HL-60/S4 treated with phorbol 12-myristate 13-acetate at 8.2 ng/mL for 4 days and 3 days (cell line): Measurements from ENCODE around the gene CUL7.
"Not testable (repeated sequence)": the region's sequence is repeated elsewhere in the genome, so short reads cannot be mapped to it uniquely, and the experiment has no call there.

Experiments used
- in situ Hi-C: fragments of 300-500 bp; cut with MboI; formaldehyde crosslinking; loops from 2 replicates; pipeline ENCODE4 v1.15.0; 2022; ENCODE audit warnings: low sequenced_read_pairs

Gene CUL7

DNA sequence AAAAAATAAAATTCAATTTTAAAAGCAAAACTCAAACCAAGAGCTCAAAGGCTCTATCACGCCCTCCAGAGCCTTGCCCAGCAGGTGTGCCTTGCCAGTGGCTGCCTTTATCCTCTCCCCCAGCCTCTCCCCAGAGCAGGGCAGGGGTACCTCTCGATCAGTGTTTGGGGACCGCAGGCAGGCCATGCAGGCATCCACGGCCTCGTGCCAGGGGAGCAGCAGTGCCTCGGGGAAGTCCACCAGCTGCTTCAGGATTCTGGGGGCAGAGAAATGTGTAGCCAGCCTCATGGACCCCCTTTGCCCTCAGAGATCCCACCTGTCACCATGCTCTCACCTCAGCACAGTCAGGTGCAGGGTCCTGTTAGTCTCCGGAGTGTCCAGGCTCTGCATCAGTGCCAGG is 5.7 kb downstream of the CUL7 start:
- in situ Hi-C loops: no loop called here

DNA sequence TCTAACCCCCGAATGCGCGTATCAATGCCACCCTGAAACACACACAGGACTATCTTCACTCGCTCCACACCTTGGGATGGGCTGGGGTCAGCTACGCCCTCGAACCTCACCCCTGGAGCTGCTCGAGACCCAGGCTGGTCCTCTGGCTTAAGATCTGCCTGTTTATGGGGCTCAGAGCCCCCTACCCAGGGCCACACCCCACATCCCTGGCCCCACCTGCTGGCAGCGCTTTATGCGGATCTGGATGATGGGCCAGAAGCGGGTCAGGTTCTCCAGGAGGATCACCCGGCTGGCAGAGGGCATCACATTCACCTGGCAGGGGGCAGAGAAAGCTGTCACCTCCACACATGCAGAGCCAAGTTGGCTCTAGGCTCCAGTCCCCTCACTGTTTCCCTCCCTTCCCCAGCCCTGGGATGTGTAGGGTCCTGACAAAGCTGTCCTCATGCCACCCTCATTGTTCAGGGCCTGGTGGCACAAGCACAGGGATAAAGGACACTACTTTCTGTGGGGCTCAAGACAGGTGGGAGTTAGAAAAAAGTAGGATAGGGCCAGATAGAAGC is 8.2 kb downstream of the CUL7 start:
- in situ Hi-C loops: no loop called here

DNA sequence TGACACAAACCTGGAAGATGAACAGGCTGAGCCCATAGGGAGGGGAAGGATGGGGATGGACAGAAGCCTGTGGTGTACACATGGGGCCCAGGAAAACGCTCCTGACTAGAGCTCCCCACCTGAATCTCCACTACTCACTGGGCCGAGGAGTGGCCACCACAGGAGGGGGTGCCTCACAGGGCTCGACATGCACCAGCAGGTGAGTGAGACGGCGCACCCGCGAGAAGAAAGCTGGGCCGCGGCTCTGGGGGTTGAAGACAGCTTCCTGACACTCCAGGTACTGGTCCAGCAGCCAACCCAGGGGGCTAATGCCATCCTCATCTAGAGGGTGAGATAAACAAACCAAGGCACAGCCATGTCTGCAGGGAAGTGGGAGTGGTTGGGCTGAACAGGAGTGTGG is 10.3 kb downstream of the CUL7 start:
- in situ Hi-C loops: no loop called here

DNA sequence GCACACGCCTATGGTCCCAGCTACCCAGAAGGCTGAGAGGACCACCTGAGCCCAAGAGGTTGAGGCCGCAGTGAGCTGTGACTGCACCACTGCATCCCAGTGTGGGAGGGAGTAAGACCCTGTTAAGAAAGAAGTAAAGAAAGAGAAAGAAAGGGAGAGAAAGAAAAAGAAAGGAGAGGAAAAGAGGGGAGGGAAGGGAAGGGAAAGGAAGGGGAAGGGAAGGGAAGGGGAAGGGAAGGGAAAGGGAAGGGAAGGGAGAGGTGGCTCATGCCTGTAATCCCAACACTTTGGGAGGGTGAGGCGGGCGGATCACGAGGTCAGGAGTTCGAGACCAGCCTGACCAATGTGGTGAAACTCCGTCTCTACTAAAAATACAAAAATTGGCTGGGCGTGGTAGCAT is 12.2 kb downstream of the CUL7 start:
- in situ Hi-C loops: not testable (repeated sequence)

DNA sequence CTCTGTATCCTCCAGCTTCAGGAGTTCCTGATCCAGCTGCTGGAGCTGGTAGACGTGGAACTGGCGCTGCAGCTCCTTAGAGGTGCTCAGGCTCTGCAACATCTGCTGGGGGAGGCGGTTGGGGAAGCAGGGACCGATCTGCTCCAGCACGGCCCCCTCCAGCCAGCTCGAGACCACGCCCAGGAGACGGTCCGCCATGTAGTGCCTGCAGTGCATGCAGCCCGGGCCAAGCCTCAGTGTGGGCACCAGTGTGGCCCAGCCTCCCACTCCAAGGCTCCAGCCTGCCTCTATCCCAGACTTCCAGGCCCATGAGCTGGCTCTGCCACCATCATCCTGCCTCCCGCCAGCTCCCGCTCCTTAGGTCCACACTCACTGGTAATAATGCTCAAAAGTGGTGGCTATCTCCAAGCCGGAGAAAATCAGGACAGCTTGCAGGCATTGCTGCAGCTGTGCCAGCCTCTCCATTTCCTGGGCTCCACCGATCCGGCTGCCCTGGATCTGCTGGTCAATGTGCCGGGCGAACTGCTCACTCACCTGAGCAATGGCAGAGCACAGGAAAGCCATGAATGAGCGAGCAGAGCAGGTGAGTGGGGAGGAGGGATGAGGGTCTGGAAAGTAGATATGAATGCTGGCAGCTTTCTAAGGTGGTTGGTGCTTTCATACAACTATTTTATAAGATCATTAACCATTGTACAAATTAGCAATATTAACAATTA is 13.0 kb downstream of the CUL7 start:
- in situ Hi-C loops: no loop called here

DNA sequence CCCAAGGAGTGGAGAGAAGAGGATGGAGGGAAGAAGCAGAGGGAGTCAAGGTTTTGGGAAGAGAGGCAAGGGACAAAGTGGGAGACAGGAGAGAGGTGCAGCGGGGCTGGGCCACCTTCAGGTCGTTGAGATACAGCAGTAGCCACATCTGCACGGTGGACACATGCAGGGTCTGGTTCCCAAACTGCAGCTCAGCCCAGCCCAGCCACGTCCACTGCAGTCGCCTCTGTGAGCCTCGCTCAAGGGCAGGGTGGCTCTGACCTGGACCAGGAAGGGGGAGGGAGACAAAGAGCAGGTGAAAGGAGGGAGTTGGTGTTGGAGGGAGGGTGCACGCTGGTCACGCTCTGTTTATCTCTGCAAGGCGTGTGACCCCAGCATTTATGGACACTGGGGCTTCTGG is 14.9 kb downstream of the CUL7 start:
- in situ Hi-C loops: no loop called here

DNA sequence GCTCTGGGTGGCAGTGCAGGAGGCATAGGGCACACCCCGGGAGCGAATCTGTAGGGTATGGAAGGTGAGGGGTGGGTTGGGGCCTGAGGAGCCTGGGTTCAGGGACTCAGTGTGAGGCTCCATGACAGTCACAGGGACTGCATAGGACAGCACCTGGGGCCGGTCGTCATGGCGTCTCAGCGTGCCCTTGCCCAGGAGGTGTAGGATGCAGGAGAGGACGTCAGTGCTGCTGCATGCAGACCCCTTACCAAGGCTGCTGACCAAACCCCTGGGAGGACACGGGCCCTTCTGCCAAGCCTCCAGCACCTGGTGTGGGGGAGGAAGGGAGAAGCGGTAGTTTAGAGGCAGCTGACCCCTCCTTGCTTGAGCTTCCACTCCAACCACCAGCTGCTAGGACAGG is 15.9 kb downstream of the CUL7 start:
- in situ Hi-C loops: no loop called here

DNA sequence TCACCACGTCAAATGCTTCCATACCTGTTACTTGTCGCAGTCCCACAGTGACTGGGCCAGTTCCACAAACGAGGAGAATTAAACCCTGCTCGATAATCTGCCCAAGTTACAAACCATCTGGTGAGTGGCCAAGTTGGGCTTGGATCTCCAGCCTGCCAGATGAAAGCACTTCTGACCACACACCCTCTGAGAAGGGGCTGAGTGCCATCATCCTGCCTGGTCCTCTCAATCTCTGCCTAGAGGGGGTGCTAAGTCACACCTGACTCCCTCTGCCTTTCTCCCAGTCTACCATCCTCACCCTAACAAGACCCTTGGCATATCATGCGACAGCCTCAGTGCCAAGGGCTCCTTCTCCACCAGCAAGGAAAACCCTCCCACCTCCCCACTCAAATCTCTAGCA is 16.5 kb downstream of the CUL7 start:
- in situ Hi-C loops: no loop called here

DNA sequence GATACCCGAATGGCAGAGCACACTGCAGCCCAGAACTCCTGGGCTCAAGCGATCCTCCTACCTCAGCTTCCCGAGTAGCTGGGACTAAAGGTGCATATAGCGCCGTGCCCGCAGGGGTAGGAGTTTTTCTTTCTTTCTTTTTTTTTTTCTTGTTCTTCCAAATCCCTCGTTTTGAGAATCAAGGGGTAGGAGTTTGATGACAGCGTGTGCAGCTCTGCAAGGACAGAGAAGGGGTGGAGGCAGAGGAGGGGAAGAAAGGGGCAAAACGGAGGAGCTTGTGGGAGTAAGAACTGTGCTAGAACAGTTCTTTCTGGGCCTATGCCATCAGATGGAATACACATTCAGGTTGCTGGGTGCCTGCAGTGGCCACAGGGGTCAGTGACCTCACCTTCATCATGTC is 16.9 kb downstream of the CUL7 start:
- in situ Hi-C loops: no loop called here

DNA sequence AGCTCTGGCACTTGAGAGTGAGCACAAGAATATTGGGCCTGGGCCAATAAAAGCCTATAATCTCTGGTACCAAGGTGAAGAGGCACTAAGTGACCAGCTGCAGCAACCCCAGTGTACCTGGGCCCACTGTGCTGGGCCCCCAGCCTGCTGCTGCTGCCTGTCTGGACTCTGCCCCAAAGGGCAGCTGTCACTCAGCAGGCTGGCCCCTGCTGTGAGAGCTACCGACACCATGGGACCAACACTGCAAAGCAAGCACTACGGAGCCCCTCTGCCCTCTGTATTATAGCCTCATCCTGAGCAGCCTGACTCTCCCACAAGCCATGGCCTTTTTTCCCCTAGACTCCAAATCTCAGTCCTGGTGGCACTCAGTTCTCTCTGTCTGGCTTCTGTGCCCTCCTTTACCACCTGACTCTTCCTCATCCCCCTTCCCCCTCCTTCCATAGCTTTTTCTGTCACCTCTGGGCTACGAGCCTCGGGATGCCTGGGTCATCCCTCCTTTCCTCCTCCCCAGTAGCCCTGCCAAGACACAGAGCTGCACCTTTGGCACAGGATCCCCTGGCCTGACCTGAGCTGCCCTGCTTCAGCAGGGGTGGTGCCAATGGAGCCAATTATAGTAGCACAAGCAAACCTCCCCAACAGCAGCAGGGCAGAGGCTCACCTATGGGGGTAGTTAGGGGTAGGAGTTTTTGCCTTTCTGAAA is 18.0 kb downstream of the CUL7 start:
- in situ Hi-C loops: no loop called here

DNA sequence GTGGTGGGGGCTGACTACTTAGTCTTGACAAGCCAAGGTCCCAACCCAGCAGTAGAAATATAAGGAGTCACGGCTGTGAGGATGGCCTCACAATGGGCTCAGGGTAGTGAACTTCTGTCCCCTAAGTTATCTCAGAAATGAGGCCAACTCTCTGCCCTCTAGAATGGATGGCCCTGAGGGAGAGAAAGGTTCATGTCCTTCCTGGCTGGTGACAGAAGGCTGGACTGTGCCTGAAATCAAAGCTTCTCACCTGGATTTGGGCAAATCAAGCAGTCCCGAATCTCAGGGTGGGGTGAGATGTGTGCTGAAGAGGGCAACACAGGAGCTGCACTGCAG is 19.5 kb downstream of the CUL7 start:
- in situ Hi-C loops: no loop called here

DNA sequence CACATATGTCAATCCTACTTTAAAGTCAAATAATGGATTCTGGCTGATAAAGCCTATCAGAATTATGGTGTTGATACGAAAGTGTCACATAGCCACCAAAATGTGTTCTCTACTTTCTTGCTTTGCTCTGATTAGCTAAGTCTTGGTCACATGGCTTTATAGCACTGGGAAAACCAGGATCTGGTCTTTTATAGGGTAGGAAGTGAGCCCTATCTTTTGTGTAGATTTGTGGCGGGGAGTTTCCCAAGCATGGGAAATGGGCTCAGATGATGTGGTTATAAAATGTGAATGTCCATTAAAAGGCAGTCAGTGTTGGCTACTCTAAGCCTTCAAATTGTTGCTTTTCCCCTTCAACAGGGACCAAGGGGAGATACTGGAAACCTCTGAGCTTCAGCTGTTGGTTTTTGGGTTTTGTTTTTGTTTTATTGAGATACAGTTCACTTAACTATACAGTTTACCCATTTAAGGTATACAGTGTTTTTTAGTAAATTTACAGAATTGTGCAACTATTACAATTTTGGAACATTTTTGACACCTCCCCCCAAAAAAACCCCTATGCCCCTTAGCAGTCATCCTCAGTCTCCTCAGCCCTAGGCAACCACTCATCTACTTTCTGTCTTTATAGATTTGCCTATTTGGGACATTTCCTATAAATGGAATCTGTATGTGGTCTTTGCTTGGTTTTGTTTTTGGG is 20.0 kb downstream of the CUL7 start:
- in situ Hi-C loops: no loop called here

DNA sequence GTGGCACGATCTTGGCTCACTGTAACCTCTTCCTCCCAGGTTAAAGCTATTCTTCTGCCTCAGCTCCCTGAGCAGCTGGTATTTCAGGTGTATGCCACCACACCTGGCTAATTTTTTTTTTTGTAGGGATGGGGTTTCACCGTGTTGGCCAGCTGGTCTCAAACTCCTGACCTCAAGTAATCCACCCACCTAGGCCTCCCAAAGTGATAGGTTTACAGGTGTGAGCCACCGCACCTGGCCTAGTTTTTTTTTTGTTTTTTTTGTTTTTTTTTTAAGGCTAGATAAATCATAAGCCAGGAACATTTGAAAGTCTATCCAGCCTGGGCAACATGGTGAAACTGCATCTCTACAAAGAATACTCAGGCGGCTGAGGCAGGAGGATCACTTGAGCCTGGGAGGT is 21.3 kb downstream of the CUL7 start:
- in situ Hi-C loops: no loop called here

DNA sequence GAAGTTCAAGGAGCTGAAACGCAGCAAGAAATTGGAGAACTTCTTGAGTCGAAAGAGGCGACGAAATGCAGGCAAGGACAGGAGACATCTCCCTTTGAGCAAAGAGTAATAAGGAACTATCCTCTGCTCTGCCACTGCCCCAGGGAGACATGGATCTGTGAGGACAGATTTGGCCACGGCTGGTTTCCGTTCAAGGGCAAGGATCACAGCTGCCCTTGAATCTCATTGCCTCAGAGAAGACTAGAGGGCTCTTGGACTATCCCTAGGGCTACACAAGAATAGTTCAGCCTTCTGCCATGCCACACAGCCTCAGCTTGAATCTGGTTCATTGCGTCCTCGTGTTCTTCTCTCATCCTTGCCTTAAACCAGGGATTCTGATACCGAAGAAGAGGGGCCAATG is 24.5 kb downstream of the CUL7 start:
- in situ Hi-C loops: no loop called here

DNA sequence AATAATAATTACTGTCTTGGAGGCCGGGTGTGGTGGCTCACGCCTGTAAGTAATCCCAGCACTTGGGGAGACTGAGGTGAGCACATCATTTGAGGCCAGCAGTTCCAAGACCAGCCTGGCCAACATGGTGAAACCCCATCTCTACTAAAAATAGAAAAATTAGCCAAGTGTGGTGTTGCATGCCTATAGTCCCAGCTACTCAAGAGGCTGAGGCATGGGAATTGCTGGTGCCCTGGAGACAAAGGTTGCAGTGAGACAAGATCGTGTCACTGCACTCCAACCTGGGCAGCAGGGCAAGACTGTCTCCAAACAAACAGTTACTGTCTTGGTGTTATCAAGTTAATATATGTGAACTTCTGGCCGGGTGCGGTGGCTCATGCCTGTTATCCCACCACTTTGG is 27.3 kb downstream of the CUL7 start:
- in situ Hi-C loops: no loop called here

DNA sequence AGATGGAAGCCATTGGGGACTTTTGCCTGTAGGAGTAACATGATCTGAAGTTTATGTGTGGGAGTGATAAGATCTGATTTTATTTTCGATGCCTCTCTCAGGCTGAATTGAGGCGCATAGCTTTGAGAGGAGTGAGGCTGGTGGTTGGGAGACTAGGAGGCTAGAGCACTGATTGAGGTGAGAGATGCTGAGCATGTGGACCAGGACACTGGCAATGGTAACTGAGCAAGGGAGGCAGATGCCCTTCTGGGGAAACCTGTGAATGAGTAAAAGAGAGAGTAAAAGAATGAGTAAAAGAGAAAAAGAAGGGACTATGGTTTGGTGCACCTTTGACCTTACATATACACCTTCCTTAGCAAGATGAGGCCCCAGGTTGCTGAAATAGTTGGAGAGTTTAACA is 29.2 kb downstream of the CUL7 start:
- in situ Hi-C loops: no loop called here

DNA sequence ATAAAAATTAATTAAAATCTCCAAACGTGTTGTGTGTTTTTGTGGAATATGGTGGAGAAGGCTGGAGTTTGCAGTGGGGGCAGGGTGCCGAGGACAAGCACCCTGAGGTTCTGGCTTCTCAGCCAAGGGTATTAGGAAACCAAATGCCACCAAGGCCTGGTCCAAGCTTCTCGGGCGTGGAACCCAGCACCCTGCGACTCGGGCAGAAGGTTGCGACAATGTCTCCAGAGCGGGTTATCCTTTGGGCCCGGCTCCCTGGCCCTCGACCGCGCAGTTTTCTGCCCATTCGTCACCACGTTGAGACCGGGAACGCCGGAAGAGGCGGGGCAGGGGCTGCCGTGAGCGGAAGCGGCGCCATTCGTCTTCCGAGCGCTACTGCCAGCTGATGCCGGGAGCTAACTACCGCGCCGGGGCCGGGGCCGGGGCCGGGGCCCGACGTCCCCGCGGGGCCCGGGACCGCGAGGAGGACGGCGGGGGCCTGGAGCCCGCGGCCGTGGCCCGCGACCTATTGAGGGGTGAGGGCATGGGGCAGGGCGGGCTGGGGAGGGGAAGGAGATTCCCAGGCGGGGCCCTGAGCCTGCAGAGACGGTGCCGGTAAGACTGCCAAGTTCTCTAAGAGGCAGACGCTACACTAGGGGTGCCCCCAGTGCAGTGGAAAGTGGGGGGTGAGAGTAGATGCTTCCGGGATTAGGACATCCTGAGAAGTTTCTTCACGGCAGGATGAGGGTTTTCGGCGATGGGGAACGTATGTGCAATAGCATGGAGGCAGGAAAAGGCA is 32.2 kb downstream of the CUL7 start, which contains the start of gene RRP36:
Gene RRP36, plus strand, starts transcription at position 354 of the 778 bp plus-strand sequence. Its CDS starts 32 bp downstream, at position 386.
- in situ Hi-C loops: no loop called here

DNA sequence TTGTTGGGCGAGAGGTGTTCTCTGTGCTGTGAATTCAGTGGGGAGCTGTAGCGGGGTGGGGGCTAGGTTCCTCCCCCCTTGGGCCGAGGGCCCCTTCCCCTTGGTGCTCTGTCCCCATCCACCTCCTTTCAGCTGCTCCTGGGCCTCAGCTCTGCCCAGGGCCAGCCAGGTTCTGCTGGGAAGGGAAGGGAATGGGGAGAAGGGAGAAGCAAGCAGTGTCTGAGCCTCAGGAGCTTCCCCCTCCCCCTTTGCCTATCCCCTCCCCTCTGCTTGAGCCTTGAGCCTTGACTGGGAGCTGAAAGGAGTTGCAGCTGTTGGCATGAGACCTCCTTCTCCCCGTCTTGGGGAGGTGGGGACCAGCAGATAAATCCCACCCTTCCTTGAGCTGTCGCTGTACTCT is 32.8 kb downstream of the CUL7 start:
- in situ Hi-C loops: no loop called here

DNA sequence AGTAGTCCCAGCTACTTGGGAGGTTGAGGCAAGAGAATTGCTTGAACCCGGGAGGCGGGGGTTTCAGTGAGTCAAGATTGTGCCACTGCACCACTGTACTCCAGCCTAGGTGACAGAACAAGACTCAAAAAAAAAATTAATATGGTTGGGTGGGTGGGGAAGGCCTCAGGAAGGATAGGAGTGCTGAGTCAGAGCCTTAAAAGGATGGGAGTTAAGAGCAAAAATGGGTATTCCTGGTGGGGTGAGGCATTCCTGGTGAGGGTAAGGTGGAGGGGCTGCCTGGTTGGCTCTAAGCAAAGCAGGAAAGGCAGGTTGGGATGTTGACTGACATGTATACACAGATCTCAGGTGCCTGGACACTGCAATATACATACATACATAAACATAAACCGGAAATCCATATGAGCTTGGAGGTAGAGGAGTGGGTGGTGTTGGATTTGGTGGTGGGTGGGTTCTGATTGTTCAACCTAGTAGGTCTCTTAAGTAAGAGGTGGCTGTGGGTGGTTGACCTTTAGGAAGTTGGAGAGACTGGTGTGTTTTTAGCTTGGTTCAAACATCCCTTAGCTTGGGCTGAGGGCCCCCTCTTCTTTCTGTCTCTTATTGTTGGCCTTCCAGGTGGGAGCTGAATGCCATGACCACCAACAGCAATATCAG is 33.5 kb downstream of the CUL7 start:
- in situ Hi-C loops: no loop called here

DNA sequence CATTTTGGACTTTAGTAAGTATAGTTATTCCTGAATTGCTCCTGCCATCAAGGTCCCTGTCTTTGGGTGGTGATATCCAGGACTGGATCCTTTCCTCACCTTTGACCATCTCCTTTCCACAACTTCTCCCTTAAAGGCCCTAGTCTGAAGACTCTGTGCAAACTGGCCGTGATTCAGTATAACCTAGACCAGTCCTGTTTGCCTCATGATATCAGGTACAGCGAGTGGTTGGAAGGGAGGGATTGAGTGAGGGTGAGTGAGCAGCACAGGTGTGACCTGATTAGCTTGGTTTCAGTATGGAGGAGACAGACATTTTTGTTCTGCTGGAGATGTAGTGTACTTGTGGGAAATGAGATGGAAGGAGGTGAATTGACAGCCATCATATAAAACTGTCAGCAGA is 34.5 kb downstream of the CUL7 start:
- in situ Hi-C loops: no loop called here

DNA sequence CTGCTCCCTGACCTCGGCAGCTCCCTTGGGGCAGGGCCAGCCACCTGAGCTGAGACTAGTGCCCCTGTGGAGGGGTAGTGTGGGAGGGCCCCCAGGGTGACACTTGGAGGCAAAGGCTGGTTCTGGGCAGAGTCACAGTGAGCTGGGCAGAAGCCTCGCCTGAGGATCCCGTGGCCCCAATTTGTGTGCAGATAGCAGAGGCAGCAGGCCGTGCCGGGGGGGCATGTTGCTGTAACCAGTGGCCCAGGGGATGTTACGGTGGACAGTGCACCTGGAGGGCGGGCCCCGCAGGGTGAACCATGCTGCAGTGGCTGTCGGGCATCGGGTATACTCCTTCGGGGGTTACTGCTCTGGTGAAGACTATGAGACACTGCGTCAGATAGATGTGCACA is 36.7 kb downstream of the CUL7 start:
- in situ Hi-C loops: no loop called here
